Stimulated activated CD8-positive, alpha-beta memory T cell treated with anti-CD3 and anti-CD28 coated beads, Interleukin-4, amount 100 ng/mL, for 1 hour (primary cell): ENCODE data around the gene LDB2.
"Not testable (repeated sequence)": the region's sequence is repeated elsewhere in the genome, so short reads cannot be mapped to it uniquely, and the experiment has no call there.

Experiments used
- DNase-seq, 2 donors: peaks; one replicate each; pipeline ENCODE4 v3.0.0-alpha.2; 2020; ENCODE audit warnings: low read depth in 2 of 2, low spot score in 1 of 2

The LDB2 gene

GRCh38 chr4:16573739-16574138 lies 324.7 kb downstream of the LDB2 start:
- DNase-seq = no peak

- no peak for DNase-seq
Measured at GRCh38 chr4:16573206-16573605, 325.2 kb downstream of the LDB2 start.

- DNase-seq = no peak
Measured at GRCh38 chr4:16572631-16573030, 325.8 kb downstream of the LDB2 start.

- no peak for DNase-seq
Measured at GRCh38 chr4:16572161-16572560, 326.3 kb downstream of the LDB2 start.

- no peak for DNase-seq
Measured at GRCh38 chr4:16569790-16570189, 328.7 kb downstream of the LDB2 start.

GRCh38 chr4:16557316-16557715 lies 341.1 kb downstream of the LDB2 start:
- DNase-seq = not testable (repeated sequence)

- DNase-seq = no peak
Measured at GRCh38 chr4:16555156-16555555, 343.3 kb downstream of the LDB2 start.

GRCh38 chr4:16550531-16550930 lies 347.9 kb downstream of the LDB2 start:
- no peak for DNase-seq

- DNase-seq = no peak
Measured at GRCh38 chr4:16545656-16546055, 352.8 kb downstream of the LDB2 start.

- no peak for DNase-seq
Measured at GRCh38 chr4:16544869-16545268, 353.6 kb downstream of the LDB2 start.

GRCh38 chr4:16544251-16544721 lies 354.2 kb downstream of the LDB2 start:
- DNase-seq = no peak

- no peak for DNase-seq
Measured at GRCh38 chr4:16537926-16538325, 360.5 kb downstream of the LDB2 start.

GRCh38 chr4:16532240-16532970 lies 366.0 kb downstream of the LDB2 start:
- no peak for DNase-seq

- DNase-seq = no peak
Measured at GRCh38 chr4:16530688-16531635, 367.5 kb downstream of the LDB2 start.

- DNase-seq = no peak
Measured at GRCh38 chr4:16524911-16525554, 373.4 kb downstream of the LDB2 start.

- DNase-seq = no peak
Measured at GRCh38 chr4:16524406-16524805, 374.0 kb downstream of the LDB2 start.

- DNase-seq = not testable (repeated sequence)
Measured at GRCh38 chr4:16523526-16523925, 374.9 kb downstream of the LDB2 start.

GRCh38 chr4:16521156-16521915 lies 377.1 kb downstream of the LDB2 start:
- no peak for DNase-seq

GRCh38 chr4:16516796-16517439 lies 381.5 kb downstream of the LDB2 start:
- no peak for DNase-seq

GRCh38 chr4:16513876-16514275 lies 384.6 kb downstream of the LDB2 start:
- no peak for DNase-seq
